Measurements from ENCODE around the gene CLEC4E.
"Not testable (repeated sequence)": the region's sequence is repeated elsewhere in the genome, so short reads cannot be mapped to it uniquely, and the experiment has no call there.

DNA sequence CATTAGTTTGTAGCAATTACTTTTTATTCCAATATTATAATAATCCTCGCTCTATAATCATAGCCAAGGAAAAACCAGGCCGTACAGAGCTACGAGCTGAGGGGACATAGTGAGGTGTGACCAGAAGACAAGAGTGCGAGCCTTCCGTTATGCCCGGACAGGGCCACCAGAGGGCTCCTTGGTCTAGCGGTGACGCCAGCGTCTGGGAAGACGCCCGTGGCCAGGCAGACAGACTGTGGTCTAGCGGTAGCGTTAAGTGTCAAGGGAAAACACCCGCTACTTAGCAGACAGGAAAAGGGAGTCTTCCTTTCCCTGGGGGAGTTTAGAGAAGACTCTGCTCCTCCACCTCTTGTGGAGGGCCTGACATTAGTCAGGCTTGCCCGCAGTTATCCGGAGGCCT is 2.9 kb downstream of the CLEC4E start:
- TF ChIP-seq, protein P1, sequence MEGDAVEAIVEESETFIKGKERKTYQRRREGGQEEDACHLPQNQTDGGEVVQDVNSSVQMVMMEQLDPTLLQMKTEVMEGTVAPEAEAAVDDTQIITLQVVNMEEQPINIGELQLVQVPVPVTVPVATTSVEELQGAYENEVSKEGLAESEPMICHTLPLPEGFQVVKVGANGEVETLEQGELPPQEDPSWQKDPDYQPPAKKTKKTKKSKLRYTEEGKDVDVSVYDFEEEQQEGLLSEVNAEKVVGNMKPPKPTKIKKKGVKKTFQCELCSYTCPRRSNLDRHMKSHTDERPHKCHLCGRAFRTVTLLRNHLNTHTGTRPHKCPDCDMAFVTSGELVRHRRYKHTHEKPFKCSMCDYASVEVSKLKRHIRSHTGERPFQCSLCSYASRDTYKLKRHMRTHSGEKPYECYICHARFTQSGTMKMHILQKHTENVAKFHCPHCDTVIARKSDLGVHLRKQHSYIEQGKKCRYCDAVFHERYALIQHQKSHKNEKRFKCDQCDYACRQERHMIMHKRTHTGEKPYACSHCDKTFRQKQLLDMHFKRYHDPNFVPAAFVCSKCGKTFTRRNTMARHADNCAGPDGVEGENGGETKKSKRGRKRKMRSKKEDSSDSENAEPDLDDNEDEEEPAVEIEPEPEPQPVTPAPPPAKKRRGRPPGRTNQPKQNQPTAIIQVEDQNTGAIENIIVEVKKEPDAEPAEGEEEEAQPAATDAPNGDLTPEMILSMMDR (IDR thresholded peaks at IDR 0.05), result not testable (repeated sequence)
- TF ChIP-seq POLR2A (IDR thresholded peaks at IDR 0.05), result not testable (repeated sequence)

Measured in stomach (tissue), 4 donors.